ENCODE measurements around the gene LPAR1.
"Not testable (repeated sequence)": the region's sequence is repeated elsewhere in the genome, so short reads cannot be mapped to it uniquely, and the experiment has no call there.

GRCh38 chr9:111047287-111047686, 9.0 kb upstream of the LPAR1 start:
- TF ChIP-seq POLR2A, CTCF (IDR thresholded peaks at IDR 0.05): not testable (repeated sequence)

All from lower leg skin (tissue), 3 donors.